A549 treated with RU486 at 1 μM for 4 hours (cell line): ENCODE measurements around the gene PNN. TPM values are rescaled to one million over a fixed set of nuclear protein-coding genes. Genes with fewer than 3 reads are reported as not detected.

ENCODE experiments used
- total RNA-seq: library from RNA; stranded (reverse); fragments of 200-300 nt; extraction: Qiagen RNA extraction; gene quantifications from 5 replicates; pipeline ENCODE4 v1.2.3, GENCODE V29; 2022; ENCODE audit warnings: low read depth

PNN gene
- 38.4 to 60.7 TPM (median 48.7 TPM) in 5 replicates for total RNA-seq

GRCh38 chr14:39174560-39175444 lies at the start of gene PNN:
Gene PNN (plus strand): TSS chr14:39175254. CDS start chr14:39175280, 26 bp downstream.

Other genes with a start within 250 kb of the PNN start
- 42.2 to 90.9 TPM (median 77.7 TPM) in 5 replicates for gene SEC23A, start 72.0 kb upstream of the PNN start, total RNA-seq
- 22.4 to 34.6 TPM (median 24.7 TPM) in 5 replicates for gene GEMIN2, start 60.9 kb upstream of the PNN start, total RNA-seq
- gene TRAPPC6B, start 4.9 kb upstream of the PNN start, total RNA-seq: 10.2 to 16.0 TPM (median 14.4 TPM) in 5 replicates
- 14.8 to 25.4 TPM (median 22.1 TPM) in 5 replicates for gene MIA2, start 58.7 kb downstream of the PNN start, total RNA-seq